Erythroblast (primary cell): ENCODE results near the gene VWA3B.
"Not testable (repeated sequence)": the region's sequence is repeated elsewhere in the genome, so short reads cannot be mapped to it uniquely, and the experiment has no call there.

Experiments
- DNase-seq, 2 experiments: peaks; one replicate each; lab custom pipeline; 2025; lab: John Stamatoyannopoulos, UW
- GATA1 ChIP-seq: IDR thresholded peaks from 2 replicates; pipeline ENCODE4 v1.6.1; 2011; ENCODE audit warnings: low read depth, mild to moderate bottlenecking, control low read depth, low read length, moderate library complexity
- POLR2A ChIP-seq: IDR thresholded peaks from 2 replicates; pipeline ENCODE4 v1.6.1; 2011; ENCODE audit warnings: mild to moderate bottlenecking, low read length

VWA3B gene, protein sequence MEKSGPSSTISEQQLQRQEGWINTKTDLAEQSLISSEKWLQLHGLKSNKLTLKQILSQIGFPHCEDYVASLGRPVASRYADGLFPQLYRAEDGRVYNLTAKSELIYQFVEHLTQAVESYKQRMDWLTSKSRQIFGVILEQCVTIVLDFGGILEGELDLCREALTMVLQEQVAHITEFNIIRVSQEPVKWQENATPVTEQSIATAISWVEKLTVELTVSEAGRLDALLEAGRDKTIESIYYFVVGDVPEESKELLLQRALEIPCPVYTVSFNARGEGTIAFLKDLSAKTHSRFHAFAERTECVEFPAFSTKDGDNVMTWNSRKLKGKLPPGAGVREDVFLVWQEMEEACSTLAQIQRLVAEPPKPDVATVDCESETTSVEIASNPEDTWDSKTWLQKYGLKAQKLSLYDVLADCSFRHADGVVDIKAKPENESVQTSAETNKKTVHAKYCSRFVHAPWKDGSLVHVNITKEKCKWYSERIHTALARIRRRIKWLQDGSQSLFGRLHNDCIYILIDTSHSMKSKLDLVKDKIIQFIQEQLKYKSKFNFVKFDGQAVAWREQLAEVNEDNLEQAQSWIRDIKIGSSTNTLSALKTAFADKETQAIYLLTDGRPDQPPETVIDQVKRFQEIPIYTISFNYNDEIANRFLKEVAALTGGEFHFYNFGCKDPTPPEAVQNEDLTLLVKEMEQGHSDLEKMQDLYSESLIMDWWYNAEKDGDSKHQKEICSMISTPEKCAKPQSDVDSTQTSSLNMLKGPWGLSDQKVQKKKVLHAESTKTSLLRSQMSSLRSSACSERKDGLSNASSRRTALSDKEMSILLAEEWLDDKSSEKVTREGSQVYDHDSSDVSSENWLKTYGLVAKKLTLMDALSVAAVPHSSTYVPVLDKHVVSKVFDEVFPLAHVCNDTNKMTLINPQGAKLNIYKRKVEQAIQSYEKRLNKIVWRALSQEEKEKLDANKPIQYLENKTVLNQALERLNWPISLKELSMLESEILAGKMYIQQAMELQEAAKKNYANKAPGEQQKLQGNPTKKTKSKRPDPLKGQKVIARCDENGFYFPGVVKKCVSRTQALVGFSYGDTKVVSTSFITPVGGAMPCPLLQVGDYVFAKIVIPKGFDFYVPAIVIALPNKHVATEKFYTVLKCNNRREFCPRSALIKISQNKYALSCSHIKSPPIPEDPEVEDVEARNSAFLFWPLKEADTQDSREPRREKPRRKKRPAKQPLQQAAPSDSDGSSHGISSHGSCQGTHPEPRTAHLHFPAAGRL (N-terminal part only)

GRCh38 chr2:98086491-98087446 lies at the start of gene VWA3B:
Gene VWA3B (plus strand): TSS chr2:98087167. CDS start chr2:98093093, 5,926 bp downstream.
- peak; percentile 34 to 61 for DNase-seq
- TF ChIP-seq GATA1, result no peak
- no peak for TF ChIP-seq POLR2A

GRCh38 chr2:98037206-98037605 lies 49.8 kb upstream of the VWA3B start:
- no peak for DNase-seq
- TF ChIP-seq POLR2A (no peak), GATA1 (no peak)

- DNase-seq, result no peak
- TF ChIP-seq GATA1 (no peak), POLR2A (no peak)
These were observed 49.2 kb upstream of the VWA3B start for GRCh38 chr2:98037666-98038336.

- DNase-seq, result no peak
- no peak for TF ChIP-seq GATA1
- TF ChIP-seq POLR2A, result no peak
These were observed 47.7 kb upstream of the VWA3B start for GRCh38 chr2:98039085-98039756.

GRCh38 chr2:98040331-98040939 lies 46.5 kb upstream of the VWA3B start:
- DNase-seq, result no peak
- TF ChIP-seq POLR2A, result no peak
- TF ChIP-seq GATA1, result no peak

GRCh38 chr2:98043101-98043500 lies 43.9 kb upstream of the VWA3B start:
- TF ChIP-seq POLR2A (no peak), GATA1 (no peak)
- no peak for DNase-seq

DNA sequence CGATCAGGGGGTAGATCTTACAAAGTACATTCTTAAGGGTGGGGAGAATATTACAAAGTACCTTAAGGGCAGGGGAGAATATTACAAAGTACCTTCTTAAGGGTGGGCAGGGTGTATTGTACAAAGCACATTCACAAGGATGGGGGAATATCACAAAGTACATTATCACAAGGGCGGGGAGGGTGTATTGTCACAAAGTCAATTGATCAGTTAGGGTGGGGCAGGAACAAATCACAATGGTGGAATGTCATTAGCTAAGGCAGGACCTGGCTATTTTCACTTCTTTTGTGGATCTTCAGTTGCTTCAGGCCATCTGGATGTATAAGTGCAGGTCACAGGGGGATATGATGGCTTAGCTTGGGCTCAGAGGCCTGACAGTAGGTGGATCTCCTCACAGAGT lies 42.2 kb upstream of the VWA3B start:
- not testable (repeated sequence) for DNase-seq

- no peak for DNase-seq
- TF ChIP-seq GATA1 (no peak), POLR2A (no peak)
These were observed 36.9 kb upstream of the VWA3B start for GRCh38 chr2:98050070-98050469.

- no peak for DNase-seq
- no peak for TF ChIP-seq GATA1
- no peak for TF ChIP-seq POLR2A
These were observed 28.6 kb upstream of the VWA3B start for GRCh38 chr2:98058191-98058975.

DNA sequence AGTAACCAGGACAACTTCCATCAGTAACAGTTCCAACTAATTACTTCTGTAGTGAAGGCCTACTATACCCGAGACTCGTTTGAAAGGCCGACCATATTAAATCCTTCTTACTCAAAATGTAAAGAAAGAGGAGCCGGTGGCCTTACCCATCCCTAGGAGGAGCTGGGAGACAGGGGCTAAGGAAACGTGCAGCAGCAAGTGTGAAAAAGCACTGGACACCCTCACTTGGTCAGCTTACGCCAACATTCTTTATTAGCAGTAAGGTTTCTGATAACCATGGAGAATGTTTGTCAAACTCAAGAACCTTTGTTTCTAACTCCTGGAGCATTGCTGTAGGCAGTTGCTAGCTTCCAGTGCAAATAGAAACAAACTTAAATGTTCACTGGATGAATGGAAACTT lies 26.7 kb upstream of the VWA3B start:
- TF ChIP-seq GATA1 (no peak), POLR2A (no peak)
- DNase-seq, result no peak
